Testis (tissue), 3 donors: ENCODE data around the gene NHSL2. TPM values are rescaled to one million over a fixed set of nuclear protein-coding genes. Genes with fewer than 3 reads are reported as not detected.

Experiments used
- DNase-seq: peaks from one replicate; pipeline ENCODE4 v3.0.0-alpha.2; 2019
- H3K27ac ChIP-seq, 2 donors: fragments of 200-600 bp; sonication (generic); one replicate each; pipeline ENCODE4 v1.5.1; 2019
- H3K27me3 ChIP-seq: fragments of 200-600 bp; sonication (generic); one replicate; pipeline ENCODE4 v1.5.1; 2019
- H3K36me3 ChIP-seq: fragments of 200-600 bp; sonication (generic); one replicate; pipeline ENCODE4 v1.5.1; 2017; ENCODE audit warnings: low read depth; ENCODE audit errors: missing control alignments
- H3K4me1 ChIP-seq: fragments of 200-600 bp; sonication (generic); one replicate; pipeline ENCODE4 v1.5.1; 2019
- H3K4me3 ChIP-seq, 2 donors: fragments of 200-600 bp; sonication (generic); one replicate each; pipeline ENCODE4 v1.5.1; 2017 to 2019
- H3K9me3 ChIP-seq: fragments of 200-600 bp; sonication (generic); one replicate; pipeline ENCODE4 v1.5.1; 2017
- CTCF ChIP-seq, 3 experiments: fragments of 450-650 bp in 2 of 3; fragments of 200-600 bp in 1 of 3; sonication (generic) in 1 of 3; IDR thresholded peaks; one replicate each; pipeline ENCODE4 v1.5.1; 2016 to 2019; ENCODE audit warnings: antibody characterized with exemption in 3 of 3, mild to moderate bottlenecking in 2 of 3, moderate library complexity in 1 of 3
- POLR2A ChIP-seq: fragments of 450-650 bp; IDR thresholded peaks from one replicate; pipeline ENCODE4 v1.6.1; 2017; ENCODE audit warnings: antibody characterized with exemption, mild to moderate bottlenecking, moderate library complexity
- WGBS, 2 donors: methylation state at CpG; one replicate each; pipeline ENCODE4 v1.1.5; 2018; 5-methylcytosine and 5-hydroxymethylcytosine counted together
- intact Hi-C: fragments of 100-400 bp; cut with DNase I; formaldehyde crosslinking; loops from one replicate; pipeline ENCODE4 v1.15.1; 2023; ENCODE audit warnings: low total_unique reads
- polyA plus RNA-seq: library from polyadenylated mRNA; stranded (reverse); fragments of 350-450 nt; fragmentation: Illumina TruSeq; extraction: RNeasy Lipid Tissue Mini Kit (QIAGEN cat#74804); gene quantifications from one replicate; pipeline ENCODE4 v1.2.3, GENCODE V29; 2014; ENCODE audit warnings: low read depth, low replicate concordance; ENCODE audit not compliant: insufficient read depth
- total RNA-seq, 2 donors: library from RNA; depleted of rRNA; stranded (reverse); fragments of >200 nt; gene quantifications; one replicate each; pipeline ENCODE4 v1.2.3, GENCODE V29; 2016

Gene NHSL2
- total and polyA plus RNA-seq, 3 donors from 2014 or later = 9.5 to 33.1 (median 32.5) TPM

GRCh38 chrX:72006461-72006860, 95.8 kb downstream of the NHSL2 start:
- 100% methylated on average over 2 of the region's 4 CpGs for WGBS, 2 donors
- no peaks in the 10 kb centered on the region for H3K27me3 ChIP-seq
- DNase-seq = no peak
- H3K4me1 ChIP-seq = no peaks in the 10 kb centered on the region
- no peaks in the 10 kb centered on the region for H3K9me3 ChIP-seq
- no peak for TF ChIP-seq CTCF (IDR thresholded peaks at IDR 0.05)
- no peak overlapping the region for H3K27ac ChIP-seq
- H3K36me3 ChIP-seq = no peaks in the 10 kb centered on the region
- H3K4me3 ChIP-seq = no peak overlapping the region
- intact Hi-C loops = no loop called here

- Histone ChIP-seq H3K27me3 (no peaks in the 10 kb centered on the region), H3K27ac (no peak overlapping the region), H3K9me3 (no peaks in the 10 kb centered on the region), H3K4me3 (no peak overlapping the region), H3K36me3 (no peaks in the 10 kb centered on the region), H3K4me1 (no peaks in the 10 kb centered on the region)
- DNase-seq = no peak
- TF ChIP-seq CTCF (IDR thresholded peaks at IDR 0.05) (no peak), POLR2A (no peak)
- 100% methylated on average over 2 of the region's 2 CpGs for WGBS, 2 donors
- intact Hi-C loops = no loop called here
Measured at GRCh38 chrX:72009731-72010130, 99.1 kb downstream of the NHSL2 start.

GRCh38 chrX:72011734-72012133, 101.1 kb downstream of the NHSL2 start:
- TF ChIP-seq CTCF (IDR thresholded peaks at IDR 0.05) (no peak), POLR2A (no peak)
- no peaks in the 10 kb centered on the region for H3K4me1 ChIP-seq
- no peak overlapping the region for H3K27ac ChIP-seq
- 89 to 93% methylated on average over 2 of the region's 2 CpGs for WGBS, 2 donors
- intact Hi-C loops = no loop called here
- no peak for DNase-seq
- H3K4me3 ChIP-seq = no peak overlapping the region
- H3K36me3 ChIP-seq = no peaks in the 10 kb centered on the region
- H3K9me3 ChIP-seq = no peaks in the 10 kb centered on the region
- H3K27me3 ChIP-seq = no peaks in the 10 kb centered on the region

- peaks cover 2% of the 10 kb centered on the region for H3K4me1 ChIP-seq
- 81 to 87% methylated on average over 3 of the region's 3 CpGs for WGBS, 2 donors
- no peaks in the 10 kb centered on the region for H3K36me3 ChIP-seq
- intact Hi-C loops = no loop called here
- TF ChIP-seq CTCF (IDR thresholded peaks at IDR 0.05) = no peak
- TF ChIP-seq POLR2A = no peak
- H3K9me3 ChIP-seq = no peaks in the 10 kb centered on the region
- no peak overlapping the region for H3K4me3 ChIP-seq
- H3K27ac ChIP-seq = no peak overlapping the region
- DNase-seq = no peak
- no peaks in the 10 kb centered on the region for H3K27me3 ChIP-seq
Measured at GRCh38 chrX:72015383-72015782, 104.7 kb downstream of the NHSL2 start.

- Histone ChIP-seq H3K9me3 (no peaks in the 10 kb centered on the region), H3K36me3 (no peaks in the 10 kb centered on the region), H3K4me1 (peaks cover 2% of the 10 kb centered on the region), H3K4me3 (no peak overlapping the region), H3K27ac (no peak overlapping the region), H3K27me3 (no peaks in the 10 kb centered on the region)
- DNase-seq = no peak
- no peak for TF ChIP-seq POLR2A
- no peak for TF ChIP-seq CTCF (IDR thresholded peaks at IDR 0.05)
- intact Hi-C loops = no loop called here
- WGBS, 2 donors = 100% methylated on average over 4 of the region's 4 CpGs; no CpG with 5 or more reads in 1 of the 2 donors
Measured at GRCh38 chrX:72016881-72017783, 106.5 kb downstream of the NHSL2 start.
